ENCODE measurements around the gene TFAP2D.

The TFAP2D gene

DNA sequence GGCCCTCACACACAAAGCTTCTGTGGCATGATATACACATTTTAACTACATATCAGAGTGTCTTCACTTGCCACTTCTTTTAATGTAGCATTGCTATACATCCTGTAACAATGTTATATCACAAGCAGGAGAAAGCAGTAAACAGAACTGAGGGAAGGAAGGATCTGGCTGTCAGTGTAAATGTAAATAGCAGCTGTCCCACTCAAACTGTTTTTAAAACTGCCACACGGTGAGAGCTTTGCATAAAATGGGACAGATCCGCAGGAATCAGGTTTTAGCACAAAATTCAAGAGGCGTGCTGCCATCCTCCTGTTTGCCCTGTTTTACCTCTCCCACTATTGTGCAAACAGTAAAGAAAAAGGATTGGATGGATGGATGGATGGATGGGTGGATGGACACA, 28.8 kb downstream of the TFAP2D start:
- Histone ChIP-seq H3K9ac (ENCODE audit: low read length) (no peak overlapping the region), H4K20me1 (ENCODE audit: insufficient read depth, low read length) (no peaks in the 10 kb centered on the region), H3K9me3 (ENCODE audit: low read length) (no peaks in the 10 kb centered on the region), H3K79me2 (ENCODE audit: insufficient read depth, low read length) (no peaks in the 10 kb centered on the region), H3K4me3 (ENCODE audit: low read depth, low read length, poor library complexity, severe bottlenecking) (no peak overlapping the region), H3K36me3 (ENCODE audit: insufficient read depth, low read length) (no peaks in the 10 kb centered on the region), H3K4me2 (ENCODE audit: low read length) (no peak overlapping the region), H3K27me3 (ENCODE audit: insufficient read depth, low read length) (no peaks in the 10 kb centered on the region), H3K27ac (ENCODE audit: low read depth, low read length, poor library complexity, severe bottlenecking) (no peak overlapping the region), H3K9me2 (ENCODE audit: low read depth, low read length) (no peaks in the 10 kb centered on the region), H3K4me1 (ENCODE audit: insufficient read depth, low read length, severe bottlenecking) (no peaks in the 10 kb centered on the region), H2AFZ (ENCODE audit: low read length) (no peak overlapping the region), H3F3A (ENCODE audit: insufficient read depth, low read length) (no peaks in the 10 kb centered on the region)
- TF ChIP-seq, protein P1, sequence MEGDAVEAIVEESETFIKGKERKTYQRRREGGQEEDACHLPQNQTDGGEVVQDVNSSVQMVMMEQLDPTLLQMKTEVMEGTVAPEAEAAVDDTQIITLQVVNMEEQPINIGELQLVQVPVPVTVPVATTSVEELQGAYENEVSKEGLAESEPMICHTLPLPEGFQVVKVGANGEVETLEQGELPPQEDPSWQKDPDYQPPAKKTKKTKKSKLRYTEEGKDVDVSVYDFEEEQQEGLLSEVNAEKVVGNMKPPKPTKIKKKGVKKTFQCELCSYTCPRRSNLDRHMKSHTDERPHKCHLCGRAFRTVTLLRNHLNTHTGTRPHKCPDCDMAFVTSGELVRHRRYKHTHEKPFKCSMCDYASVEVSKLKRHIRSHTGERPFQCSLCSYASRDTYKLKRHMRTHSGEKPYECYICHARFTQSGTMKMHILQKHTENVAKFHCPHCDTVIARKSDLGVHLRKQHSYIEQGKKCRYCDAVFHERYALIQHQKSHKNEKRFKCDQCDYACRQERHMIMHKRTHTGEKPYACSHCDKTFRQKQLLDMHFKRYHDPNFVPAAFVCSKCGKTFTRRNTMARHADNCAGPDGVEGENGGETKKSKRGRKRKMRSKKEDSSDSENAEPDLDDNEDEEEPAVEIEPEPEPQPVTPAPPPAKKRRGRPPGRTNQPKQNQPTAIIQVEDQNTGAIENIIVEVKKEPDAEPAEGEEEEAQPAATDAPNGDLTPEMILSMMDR (IDR thresholded peaks at IDR 0.05; ENCODE audit: low read length), result no peak
- no peak for TF ChIP-seq EZH2 (IDR thresholded peaks at IDR 0.05; ENCODE audit: borderline replicate concordance, low read length)

DNA sequence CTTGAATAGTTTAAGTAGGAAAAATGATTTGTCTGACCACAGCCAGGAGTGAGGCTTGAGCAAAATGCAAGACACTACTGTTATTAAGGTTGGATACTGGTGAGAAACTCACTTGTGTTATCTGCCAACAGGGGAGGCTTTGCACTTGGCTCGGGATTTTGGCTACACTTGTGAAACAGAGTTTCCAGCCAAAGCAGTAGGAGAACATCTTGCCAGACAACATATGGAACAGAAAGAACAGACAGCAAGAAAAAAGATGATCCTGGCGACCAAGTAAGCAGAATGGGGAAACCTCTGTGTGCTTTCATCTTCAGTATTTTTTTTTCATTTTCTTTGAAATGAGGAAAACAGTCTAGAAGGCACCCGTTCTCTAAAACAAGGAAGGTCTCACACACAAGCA, 31.6 kb downstream of the TFAP2D start:
- Histone ChIP-seq H3K9me2 (ENCODE audit: low read depth, low read length) (no peaks in the 10 kb centered on the region), H4K20me1 (ENCODE audit: insufficient read depth, low read length) (no peaks in the 10 kb centered on the region), H3K9me3 (ENCODE audit: low read length) (no peaks in the 10 kb centered on the region), H3K27me3 (ENCODE audit: insufficient read depth, low read length) (no peaks in the 10 kb centered on the region), H2AFZ (ENCODE audit: low read length) (no peak overlapping the region), H3K4me3 (ENCODE audit: low read depth, low read length, poor library complexity, severe bottlenecking) (no peak overlapping the region), H3K79me2 (ENCODE audit: insufficient read depth, low read length) (no peaks in the 10 kb centered on the region), H3F3A (ENCODE audit: insufficient read depth, low read length) (no peaks in the 10 kb centered on the region), H3K4me2 (ENCODE audit: low read length) (no peak overlapping the region), H3K4me1 (ENCODE audit: insufficient read depth, low read length, severe bottlenecking) (no peaks in the 10 kb centered on the region), H3K36me3 (ENCODE audit: insufficient read depth, low read length) (no peaks in the 10 kb centered on the region), H3K27ac (ENCODE audit: low read depth, low read length, poor library complexity, severe bottlenecking) (no peak overlapping the region), H3K9ac (ENCODE audit: low read length) (no peak overlapping the region)
- no peak for TF ChIP-seq EZH2 (IDR thresholded peaks at IDR 0.05; ENCODE audit: borderline replicate concordance, low read length)
- TF ChIP-seq, protein P1 (IDR thresholded peaks at IDR 0.05; ENCODE audit: low read length), result no peak

DNA sequence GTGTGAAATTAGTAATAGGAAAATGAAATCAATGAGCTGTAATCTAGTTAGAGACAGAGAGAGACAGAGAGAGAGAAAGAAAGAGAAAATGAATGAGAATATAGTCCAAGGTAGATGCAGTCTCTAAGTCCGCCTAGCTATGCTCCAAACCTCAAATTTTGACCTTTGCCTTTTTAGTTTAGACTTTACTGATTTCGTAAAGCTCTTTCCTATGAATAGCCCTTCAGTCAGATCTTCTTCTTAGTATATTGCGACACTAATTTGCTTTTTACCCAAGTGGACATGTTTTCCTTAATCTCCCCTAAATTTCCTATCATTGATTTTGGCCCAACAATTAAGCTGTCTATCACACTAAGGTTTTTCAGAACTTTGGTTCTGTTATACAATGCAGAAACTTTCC, 49.5 kb downstream of the TFAP2D start:
- H3K27ac ChIP-seq (ENCODE audit: low read depth, low read length, poor library complexity, severe bottlenecking), result no peak overlapping the region
- H3F3A ChIP-seq (ENCODE audit: insufficient read depth, low read length), result no peaks in the 10 kb centered on the region
- H3K27me3 ChIP-seq (ENCODE audit: insufficient read depth, low read length), result no peaks in the 10 kb centered on the region
- H3K9ac ChIP-seq (ENCODE audit: low read length), result no peak overlapping the region
- no peaks in the 10 kb centered on the region for H3K79me2 ChIP-seq (ENCODE audit: insufficient read depth, low read length)
- no peak overlapping the region for H3K4me3 ChIP-seq (ENCODE audit: low read depth, low read length, poor library complexity, severe bottlenecking)
- H3K9me2 ChIP-seq (ENCODE audit: low read depth, low read length), result no peaks in the 10 kb centered on the region
- H3K9me3 ChIP-seq (ENCODE audit: low read length), result no peaks in the 10 kb centered on the region
- TF ChIP-seq EZH2 (IDR thresholded peaks at IDR 0.05; ENCODE audit: borderline replicate concordance, low read length), result no peak
- TF ChIP-seq, protein P1 (IDR thresholded peaks at IDR 0.05; ENCODE audit: low read length), result no peak
- no peaks in the 10 kb centered on the region for H3K4me1 ChIP-seq (ENCODE audit: insufficient read depth, low read length, severe bottlenecking)
- no peak overlapping the region for H2AFZ ChIP-seq (ENCODE audit: low read length)
- H3K36me3 ChIP-seq (ENCODE audit: insufficient read depth, low read length), result no peaks in the 10 kb centered on the region
- H3K4me2 ChIP-seq (ENCODE audit: low read length), result no peak overlapping the region
- no peaks in the 10 kb centered on the region for H4K20me1 ChIP-seq (ENCODE audit: insufficient read depth, low read length)

Measured in OCI-LY1 (cell line).